ENCODE measurements around the gene UVSSA. TPM values are rescaled to one million over a fixed set of nuclear protein-coding genes. Genes with fewer than 3 reads are reported as not detected.

UVSSA gene
- total and polyA plus RNA-seq, 8 donors = 4.1 to 103 (median 25.3) TPM

DNA sequence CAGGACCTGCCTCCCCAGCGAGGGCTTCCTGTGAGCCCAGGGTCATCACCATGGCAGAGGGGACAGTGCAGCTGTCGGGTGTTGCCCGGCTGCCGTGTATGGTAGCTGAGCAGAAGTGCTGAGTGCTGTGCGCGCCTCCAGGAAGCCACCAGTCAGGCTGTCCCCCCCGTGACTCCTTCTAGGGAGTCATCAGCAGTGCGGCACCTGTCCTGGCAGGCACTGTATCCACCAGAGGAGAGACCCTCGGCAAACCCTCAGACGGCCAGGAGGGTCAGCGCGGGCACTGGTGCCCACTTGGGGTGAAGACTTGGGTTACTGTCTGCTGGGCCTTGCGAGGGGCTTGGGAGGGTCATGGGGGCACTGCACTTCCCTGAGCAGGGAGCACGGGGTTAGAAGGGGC, 8.4 kb downstream of the UVSSA start:
- H3K9me3 ChIP-seq = no peaks in the 10 kb centered on the region
- no peak overlapping the region for H3K4me3 ChIP-seq
- H3K4me1 ChIP-seq = peaks cover 0 to 18% (median 12%) of the 10 kb centered on the region in 4 donors
- peaks cover 34 to 82% (median 75%) of the 10 kb centered on the region in 4 donors for H3K36me3 ChIP-seq
- no peaks in the 10 kb centered on the region for H3K27me3 ChIP-seq
- DNase-seq = no peak
- intact Hi-C loops (cut with DNase I; ENCODE audit: low total_unique reads) = loop anchor here (10.0 kb wide), 2 partner anchors 221 to 279 kb away; no protein-coding TSS in a partner anchor
- TF ChIP-seq POLR2A (IDR thresholded peaks at IDR 0.05) (no peak), POLR2AphosphoS5 (IDR thresholded peaks at IDR 0.05) (no peak), EP300 (IDR thresholded peaks at IDR 0.05) (no peak)
- TF ChIP-seq, protein P1, sequence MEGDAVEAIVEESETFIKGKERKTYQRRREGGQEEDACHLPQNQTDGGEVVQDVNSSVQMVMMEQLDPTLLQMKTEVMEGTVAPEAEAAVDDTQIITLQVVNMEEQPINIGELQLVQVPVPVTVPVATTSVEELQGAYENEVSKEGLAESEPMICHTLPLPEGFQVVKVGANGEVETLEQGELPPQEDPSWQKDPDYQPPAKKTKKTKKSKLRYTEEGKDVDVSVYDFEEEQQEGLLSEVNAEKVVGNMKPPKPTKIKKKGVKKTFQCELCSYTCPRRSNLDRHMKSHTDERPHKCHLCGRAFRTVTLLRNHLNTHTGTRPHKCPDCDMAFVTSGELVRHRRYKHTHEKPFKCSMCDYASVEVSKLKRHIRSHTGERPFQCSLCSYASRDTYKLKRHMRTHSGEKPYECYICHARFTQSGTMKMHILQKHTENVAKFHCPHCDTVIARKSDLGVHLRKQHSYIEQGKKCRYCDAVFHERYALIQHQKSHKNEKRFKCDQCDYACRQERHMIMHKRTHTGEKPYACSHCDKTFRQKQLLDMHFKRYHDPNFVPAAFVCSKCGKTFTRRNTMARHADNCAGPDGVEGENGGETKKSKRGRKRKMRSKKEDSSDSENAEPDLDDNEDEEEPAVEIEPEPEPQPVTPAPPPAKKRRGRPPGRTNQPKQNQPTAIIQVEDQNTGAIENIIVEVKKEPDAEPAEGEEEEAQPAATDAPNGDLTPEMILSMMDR (IDR thresholded peaks at IDR 0.05) = no peak
- no peak overlapping the region for H3K27ac ChIP-seq
- 77 to 94% (median 94%) methylated on average over 6 to 14 of the region's 14 CpGs for WGBS, 5 donors

DNA sequence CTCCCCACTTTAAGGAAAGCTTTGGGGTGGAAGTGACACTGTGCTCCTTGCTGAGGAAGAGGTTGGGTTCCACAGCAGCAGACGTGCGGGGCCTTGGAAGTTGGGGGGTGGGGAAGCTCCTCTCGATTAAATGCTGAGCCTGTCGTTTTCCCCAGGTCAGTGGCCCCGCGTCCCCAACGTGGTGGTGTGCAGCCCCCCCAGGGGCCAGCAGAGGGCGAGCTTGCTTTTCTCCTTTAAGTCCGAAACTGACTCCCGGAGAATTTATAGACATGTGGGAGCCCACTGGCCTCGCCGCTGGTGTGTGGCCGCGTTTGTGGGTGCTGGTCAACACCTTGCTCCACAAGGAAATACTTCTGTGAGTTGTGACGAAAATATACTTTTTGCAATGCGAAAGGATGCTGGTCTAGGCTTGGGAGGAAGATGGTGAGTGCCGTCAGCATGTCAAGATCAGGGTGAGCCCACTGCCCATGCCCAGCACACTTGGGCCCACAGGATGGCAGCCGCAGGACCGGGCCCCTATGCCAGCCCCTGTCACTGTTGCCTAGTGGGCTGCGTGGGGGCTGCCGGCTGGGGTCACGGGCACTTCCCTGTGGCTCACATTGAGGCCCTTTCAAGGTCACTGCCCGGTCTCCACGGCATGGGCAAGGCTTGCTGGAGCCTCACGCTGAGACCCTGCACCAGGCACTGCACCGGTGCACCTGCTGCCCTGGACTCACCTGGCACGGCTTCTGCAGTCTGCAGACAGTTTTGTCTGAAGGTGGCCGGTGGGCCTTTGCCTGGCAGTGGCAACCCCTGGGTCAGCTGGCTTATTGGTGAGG, 9.4 kb downstream of the UVSSA start:
- peaks cover 0 to 18% (median 11%) of the 10 kb centered on the region in 4 donors for H3K4me1 ChIP-seq
- H3K4me3 ChIP-seq = no peak overlapping the region
- DNase-seq = peak; percentile 63 to 75
- H3K36me3 ChIP-seq = peaks cover 41 to 82% (median 79%) of the 10 kb centered on the region in 4 donors
- 59 to 73% (median 63%) methylated on average over 22 to 28 of the region's 28 CpGs for WGBS, 5 donors
- no peaks in the 10 kb centered on the region for H3K9me3 ChIP-seq
- H3K27ac ChIP-seq = no peak overlapping the region
- no peaks in the 10 kb centered on the region for H3K27me3 ChIP-seq
- no peak for TF ChIP-seq EP300 (IDR thresholded peaks at IDR 0.05)
- TF ChIP-seq, protein P1 (IDR thresholded peaks at IDR 0.05) = peak in 5 of 7 experiments; percentile 56 to 81 (median 74)
- TF ChIP-seq POLR2A (IDR thresholded peaks at IDR 0.05) = no peak
- intact Hi-C loops (cut with DNase I; ENCODE audit: low total_unique reads) = loop anchor here (10.0 kb wide), 2 partner anchors 222 to 278 kb away; no protein-coding TSS in a partner anchor

DNA sequence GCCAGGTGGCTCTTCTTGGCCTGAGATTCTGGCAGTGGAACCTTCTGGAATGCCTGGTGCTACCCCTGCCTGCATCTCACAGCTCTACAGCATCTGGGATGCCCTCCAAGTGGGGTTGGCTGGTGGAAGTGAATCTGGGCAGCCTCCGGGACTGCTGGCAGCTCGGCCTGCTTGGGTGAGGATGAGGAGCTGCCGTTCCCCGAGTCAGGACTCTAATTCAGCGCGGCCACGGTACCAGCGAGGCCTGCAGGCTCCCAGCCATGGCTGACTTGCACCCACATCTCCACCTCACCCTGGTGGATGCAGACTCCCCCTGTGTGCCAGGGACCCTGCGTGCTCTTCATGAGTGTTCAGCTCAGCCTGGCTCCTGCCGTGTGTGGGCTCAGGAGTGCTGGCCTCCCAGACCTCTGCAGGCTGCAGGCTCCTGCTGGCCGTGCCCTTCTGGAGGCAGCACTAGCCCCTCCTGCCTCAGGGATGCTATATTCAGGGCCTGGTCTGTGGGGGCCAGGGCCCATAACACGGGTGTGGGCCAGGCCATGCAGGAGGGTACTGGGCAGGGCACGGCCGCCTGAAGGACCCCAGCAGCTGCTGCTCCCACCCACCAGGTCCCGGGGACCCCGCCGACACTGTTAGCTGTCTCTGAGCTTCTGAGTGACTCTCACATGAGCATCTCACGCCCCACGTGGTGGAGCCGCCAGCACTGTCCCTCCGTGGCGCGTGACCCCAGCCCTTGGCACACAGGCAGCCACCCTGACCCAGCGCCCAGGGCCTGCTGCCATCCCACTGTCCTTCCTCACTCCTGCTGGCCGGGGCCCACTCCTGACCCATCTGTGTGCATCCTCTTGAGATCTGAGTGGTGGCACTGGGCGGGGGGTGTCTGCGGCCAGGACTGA, 10.6 kb downstream of the UVSSA start:
- Histone ChIP-seq H3K36me3 (peaks cover 40 to 81% (median 78%) of the 10 kb centered on the region in 4 donors), H3K27ac (no peak overlapping the region), H3K27me3 (no peaks in the 10 kb centered on the region), H3K4me3 (no peak overlapping the region), H3K9me3 (no peaks in the 10 kb centered on the region), H3K4me1 (peaks cover 0 to 13% (median 3%) of the 10 kb centered on the region in 4 donors)
- no peak for DNase-seq
- intact Hi-C loops (cut with DNase I; ENCODE audit: low total_unique reads) = loop anchor here (10.0 kb wide), 2 partner anchors 223 to 277 kb away; no protein-coding TSS in a partner anchor
- TF ChIP-seq EP300 (IDR thresholded peaks at IDR 0.05) (no peak), POLR2AphosphoS5 (IDR thresholded peaks at IDR 0.05) (no peak), POLR2A (IDR thresholded peaks at IDR 0.05) (no peak)
- TF ChIP-seq, protein P1 (IDR thresholded peaks at IDR 0.05) = no peak
- 92 to 96% (median 94%) methylated on average over 15 to 27 of the region's 27 CpGs for WGBS, 5 donors

All from stomach (tissue), 9 donors.